BLaER1 (cell line): ENCODE measurements around the gene PLCL1.

Experiments
- H3K27ac ChIP-seq: shearing (Covaris generic); formaldehyde crosslinking; 2 replicates; pipeline ENCODE4 v1.8.1; 2022
- H3K27me3 ChIP-seq: shearing (Covaris generic); formaldehyde crosslinking; 2 replicates; pipeline ENCODE4 v1.8.1; 2022
- H3K36me3 ChIP-seq: shearing (Covaris generic); formaldehyde crosslinking; 2 replicates; pipeline ENCODE4 v1.8.1; 2022
- H3K4me1 ChIP-seq: shearing (Covaris generic); formaldehyde crosslinking; 2 replicates; pipeline ENCODE4 v1.8.1; 2022
- H3K4me2 ChIP-seq: shearing (Covaris generic); formaldehyde crosslinking; 2 replicates; pipeline ENCODE4 v1.8.1; 2022
- H3K4me3 ChIP-seq: shearing (Covaris generic); formaldehyde crosslinking; 2 replicates; pipeline ENCODE4 v1.8.1; 2022
- H3K9ac ChIP-seq: shearing (Covaris generic); formaldehyde crosslinking; 2 replicates; pipeline ENCODE4 v1.8.1; 2022
- H3K9me3 ChIP-seq: shearing (Covaris generic); formaldehyde crosslinking; 2 replicates; pipeline ENCODE4 v1.8.1; 2022
- H4K20me1 ChIP-seq: shearing (Covaris generic); formaldehyde crosslinking; 2 replicates; pipeline ENCODE4 v1.8.1; 2022
- Cebpa-rat ChIP-seq: shearing (Covaris generic); IDR thresholded peaks from 2 replicates; pipeline ENCODE4 v1.8.1; 2022

PLCL1 gene

DNA sequence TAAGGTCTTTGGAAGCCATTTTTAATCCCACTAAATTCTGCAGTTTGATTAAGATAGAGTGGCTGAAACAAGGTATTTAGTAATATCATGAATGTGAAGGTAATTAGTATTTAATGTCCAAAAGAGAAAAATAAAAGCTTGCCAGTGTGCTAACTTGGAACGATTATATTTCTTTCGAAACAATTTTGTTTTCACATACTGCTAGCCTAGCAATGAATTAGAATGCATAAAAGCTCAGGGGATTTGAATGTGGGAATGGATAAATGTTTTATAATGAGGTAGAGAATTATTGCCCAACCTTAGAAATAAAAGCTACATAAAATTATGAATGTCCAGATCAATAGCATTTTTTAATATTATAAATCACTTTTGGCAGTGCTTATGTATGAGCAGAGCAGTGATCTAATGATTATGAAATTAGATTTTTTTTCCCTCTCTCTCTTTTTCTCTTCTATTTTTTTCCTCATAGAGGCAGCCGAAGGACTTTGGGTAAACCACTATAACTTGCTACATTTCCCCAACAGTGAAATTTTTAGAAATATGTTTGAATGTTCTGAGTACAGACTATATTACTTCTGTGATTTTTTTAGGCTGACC is 75.5 kb downstream of the PLCL1 start:
- H3K27me3 ChIP-seq = no peaks in the 10 kb centered on the region
- H3K4me2 ChIP-seq = no peak overlapping the region
- H4K20me1 ChIP-seq = no peaks in the 10 kb centered on the region
- H3K36me3 ChIP-seq = no peaks in the 10 kb centered on the region
- H3K4me3 ChIP-seq = no peak overlapping the region
- H3K9me3 ChIP-seq = no peaks in the 10 kb centered on the region
- H3K4me1 ChIP-seq = no peaks in the 10 kb centered on the region
- no peak overlapping the region for H3K27ac ChIP-seq
- no peak overlapping the region for H3K9ac ChIP-seq
- TF ChIP-seq Cebpa-rat = no peak

DNA sequence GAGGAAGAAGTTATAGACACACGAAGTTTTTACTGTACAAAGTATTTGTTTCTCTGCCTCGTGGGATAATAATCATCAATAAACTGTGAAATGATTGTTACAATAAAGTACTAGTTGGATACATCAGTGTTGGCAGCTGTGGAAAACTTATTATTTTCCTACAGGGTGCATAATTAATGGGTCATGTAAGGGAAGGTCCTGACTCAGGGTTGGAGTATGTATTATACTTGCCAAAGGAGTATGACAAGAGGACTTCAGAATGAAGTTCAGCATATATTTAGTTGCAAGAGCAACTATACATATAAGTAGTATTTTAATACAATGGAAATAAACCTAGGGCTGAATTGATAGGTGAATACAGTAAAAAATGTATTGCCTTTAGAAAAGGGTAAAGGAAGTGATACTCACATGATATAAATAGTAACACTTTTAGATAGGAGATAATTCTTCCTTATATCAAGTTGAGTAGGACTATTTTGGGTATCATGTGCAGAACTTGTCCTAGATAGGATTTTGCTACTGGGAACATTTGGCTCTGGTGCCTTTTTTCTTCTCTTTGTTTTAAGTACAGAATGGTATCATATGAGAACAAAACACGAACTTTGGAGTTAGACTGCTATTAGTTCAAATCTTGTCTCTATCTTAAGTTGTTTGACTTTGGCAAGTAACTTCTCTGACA is 79.1 kb downstream of the PLCL1 start:
- no peak for TF ChIP-seq Cebpa-rat
- H3K4me1 ChIP-seq = no peaks in the 10 kb centered on the region
- no peak overlapping the region for H3K27ac ChIP-seq
- H3K27me3 ChIP-seq = no peaks in the 10 kb centered on the region
- H3K9me3 ChIP-seq = no peaks in the 10 kb centered on the region
- H3K9ac ChIP-seq = no peak overlapping the region
- no peak overlapping the region for H3K4me2 ChIP-seq
- H3K4me3 ChIP-seq = no peak overlapping the region
- H4K20me1 ChIP-seq = no peaks in the 10 kb centered on the region
- no peaks in the 10 kb centered on the region for H3K36me3 ChIP-seq

DNA sequence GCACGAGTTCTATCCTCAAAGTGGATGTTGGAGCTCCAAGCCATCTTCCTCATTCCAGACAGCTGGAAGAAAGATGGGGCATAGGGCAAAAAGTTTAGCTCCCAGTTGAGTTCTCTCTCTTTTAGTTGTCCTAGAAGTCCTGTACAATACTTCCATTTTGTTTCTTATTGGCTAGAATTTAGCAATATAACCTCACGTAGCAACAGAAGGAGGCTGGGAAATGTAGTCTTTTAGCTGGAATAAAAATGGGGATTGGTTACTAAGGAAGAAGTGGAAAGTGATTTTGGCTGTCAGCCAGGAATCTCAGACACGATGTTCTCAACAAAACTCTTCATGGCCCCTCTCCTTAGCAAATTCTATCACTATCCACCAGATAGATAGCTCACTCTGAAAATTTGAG is 79.9 kb downstream of the PLCL1 start:
- TF ChIP-seq Cebpa-rat = no peak
- H3K4me2 ChIP-seq = no peak overlapping the region
- H3K9ac ChIP-seq = no peak overlapping the region
- H3K4me3 ChIP-seq = no peak overlapping the region
- H3K27ac ChIP-seq = no peak overlapping the region
- no peaks in the 10 kb centered on the region for H3K9me3 ChIP-seq
- H3K27me3 ChIP-seq = no peaks in the 10 kb centered on the region
- H3K4me1 ChIP-seq = no peaks in the 10 kb centered on the region
- H3K36me3 ChIP-seq = no peaks in the 10 kb centered on the region
- H4K20me1 ChIP-seq = no peaks in the 10 kb centered on the region

DNA sequence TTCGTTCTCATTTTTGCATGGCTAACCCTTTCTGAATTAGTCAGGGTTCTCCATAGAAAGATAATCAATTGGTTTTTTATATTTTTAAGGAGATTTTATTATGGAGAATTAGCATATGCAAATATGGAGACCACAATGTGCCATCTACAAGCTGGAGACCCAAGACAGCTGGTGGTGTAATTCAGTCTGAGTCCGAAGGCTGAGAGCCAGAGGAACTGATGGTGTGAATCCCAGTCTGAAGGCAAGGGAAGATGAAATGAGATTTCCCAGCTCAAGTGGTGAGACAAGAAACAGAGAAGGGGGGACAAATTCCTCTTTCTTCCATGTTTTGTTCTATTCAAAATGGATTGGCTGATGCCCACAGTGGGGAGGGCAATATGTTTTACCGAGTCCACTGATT is 80.7 kb downstream of the PLCL1 start:
- Histone ChIP-seq H3K4me3 (no peak overlapping the region), H3K9ac (no peak overlapping the region), H3K36me3 (no peaks in the 10 kb centered on the region), H3K4me1 (no peaks in the 10 kb centered on the region), H3K9me3 (no peaks in the 10 kb centered on the region), H3K4me2 (no peak overlapping the region), H3K27ac (no peak overlapping the region), H3K27me3 (no peaks in the 10 kb centered on the region), H4K20me1 (no peaks in the 10 kb centered on the region)
- TF ChIP-seq Cebpa-rat = no peak

GRCh38 chr2:197885587-197885986 is 81.2 kb downstream of the PLCL1 start:
- Histone ChIP-seq H3K27ac (no peak overlapping the region), H3K9me3 (no peaks in the 10 kb centered on the region), H3K27me3 (no peaks in the 10 kb centered on the region), H3K4me2 (no peak overlapping the region), H3K36me3 (no peaks in the 10 kb centered on the region), H4K20me1 (no peaks in the 10 kb centered on the region), H3K4me1 (no peaks in the 10 kb centered on the region), H3K4me3 (no peak overlapping the region), H3K9ac (no peak overlapping the region)
- TF ChIP-seq Cebpa-rat = no peak

DNA sequence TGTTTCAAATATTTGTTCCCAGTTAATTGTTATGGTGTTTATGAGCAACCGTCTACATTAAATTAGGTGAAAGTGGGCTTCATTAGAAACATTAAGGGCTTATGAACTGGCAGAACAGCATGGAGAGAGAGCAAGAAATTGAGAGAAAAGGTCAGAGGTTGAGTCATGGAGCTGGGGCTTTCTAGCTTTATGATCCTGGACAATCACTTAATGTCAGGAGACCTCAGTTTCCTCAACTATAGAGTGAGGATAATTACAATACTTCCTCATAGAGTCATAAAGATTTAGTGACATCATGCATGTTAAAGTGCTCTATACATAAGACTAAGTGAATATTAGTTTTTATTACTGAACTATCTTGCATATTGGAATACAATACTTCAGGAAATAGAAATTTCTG is 83.9 kb downstream of the PLCL1 start:
- no peak overlapping the region for H3K4me3 ChIP-seq
- H3K4me2 ChIP-seq = no peak overlapping the region
- H4K20me1 ChIP-seq = no peaks in the 10 kb centered on the region
- no peak overlapping the region for H3K9ac ChIP-seq
- no peaks in the 10 kb centered on the region for H3K36me3 ChIP-seq
- no peak for TF ChIP-seq Cebpa-rat
- no peaks in the 10 kb centered on the region for H3K27me3 ChIP-seq
- no peak overlapping the region for H3K27ac ChIP-seq
- no peaks in the 10 kb centered on the region for H3K4me1 ChIP-seq
- no peaks in the 10 kb centered on the region for H3K9me3 ChIP-seq

- no peak for TF ChIP-seq Cebpa-rat
- no peaks in the 10 kb centered on the region for H3K36me3 ChIP-seq
- no peak overlapping the region for H3K4me3 ChIP-seq
- H3K4me1 ChIP-seq = no peaks in the 10 kb centered on the region
- H3K9me3 ChIP-seq = no peaks in the 10 kb centered on the region
- H3K27ac ChIP-seq = no peak overlapping the region
- H3K4me2 ChIP-seq = no peak overlapping the region
- no peaks in the 10 kb centered on the region for H4K20me1 ChIP-seq
- no peak overlapping the region for H3K9ac ChIP-seq
- H3K27me3 ChIP-seq = no peaks in the 10 kb centered on the region
These were observed 84.6 kb downstream of the PLCL1 start for GRCh38 chr2:197889041-197889440.

DNA sequence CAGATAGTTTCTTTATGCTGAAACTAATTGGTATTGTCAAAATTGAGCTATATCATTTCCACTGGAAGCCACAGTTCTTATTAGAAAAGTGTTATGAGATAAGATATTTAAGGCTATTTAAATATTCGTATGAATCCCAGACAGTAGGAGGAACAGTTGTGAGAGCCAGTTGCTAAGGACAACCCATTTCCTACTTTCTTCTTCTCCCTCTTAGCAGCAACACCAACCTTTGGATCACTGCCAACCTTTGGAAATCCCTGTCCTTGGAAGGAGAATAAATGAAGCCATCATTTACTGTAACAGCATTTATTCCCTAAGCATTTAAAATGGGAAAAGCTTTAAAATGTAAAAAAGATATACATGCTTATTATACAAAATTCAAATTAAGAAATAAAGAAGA is 85.8 kb downstream of the PLCL1 start:
- Histone ChIP-seq H3K4me3 (no peak overlapping the region), H3K9ac (no peak overlapping the region), H3K27me3 (no peaks in the 10 kb centered on the region), H3K27ac (no peak overlapping the region), H4K20me1 (no peaks in the 10 kb centered on the region), H3K4me1 (no peaks in the 10 kb centered on the region), H3K9me3 (no peaks in the 10 kb centered on the region), H3K4me2 (no peak overlapping the region), H3K36me3 (no peaks in the 10 kb centered on the region)
- TF ChIP-seq Cebpa-rat = no peak

DNA sequence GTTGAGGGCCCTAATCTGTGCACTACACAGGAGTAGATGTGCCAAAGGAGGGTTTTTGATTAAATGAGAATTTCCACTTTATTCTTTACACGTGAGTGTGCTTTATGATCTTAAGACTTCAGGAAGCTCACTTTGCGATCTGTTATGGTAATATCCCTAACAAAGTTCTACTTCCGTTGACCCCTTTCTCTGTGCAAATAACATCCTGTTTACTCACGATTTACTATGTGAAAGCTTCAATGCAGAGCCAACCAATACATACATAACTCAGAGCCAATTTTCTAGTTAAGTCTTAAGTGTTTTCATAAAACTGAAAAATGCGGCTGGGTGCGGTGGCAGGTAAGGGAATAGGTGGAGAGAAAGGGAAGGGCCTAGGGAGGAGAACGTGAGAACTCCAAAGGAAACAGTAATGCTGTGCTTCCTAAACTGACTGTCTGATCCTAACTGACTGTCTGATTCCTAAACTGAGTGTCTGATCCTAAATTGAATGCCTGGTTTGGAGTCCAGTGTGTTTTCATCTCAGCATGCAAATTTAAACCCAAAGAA is 87.6 kb downstream of the PLCL1 start:
- Histone ChIP-seq H3K4me2 (no peak overlapping the region), H3K27ac (no peak overlapping the region), H3K27me3 (no peaks in the 10 kb centered on the region), H3K9ac (no peak overlapping the region), H3K4me3 (no peak overlapping the region), H3K9me3 (no peaks in the 10 kb centered on the region), H3K36me3 (no peaks in the 10 kb centered on the region), H4K20me1 (no peaks in the 10 kb centered on the region), H3K4me1 (no peaks in the 10 kb centered on the region)
- no peak for TF ChIP-seq Cebpa-rat

DNA sequence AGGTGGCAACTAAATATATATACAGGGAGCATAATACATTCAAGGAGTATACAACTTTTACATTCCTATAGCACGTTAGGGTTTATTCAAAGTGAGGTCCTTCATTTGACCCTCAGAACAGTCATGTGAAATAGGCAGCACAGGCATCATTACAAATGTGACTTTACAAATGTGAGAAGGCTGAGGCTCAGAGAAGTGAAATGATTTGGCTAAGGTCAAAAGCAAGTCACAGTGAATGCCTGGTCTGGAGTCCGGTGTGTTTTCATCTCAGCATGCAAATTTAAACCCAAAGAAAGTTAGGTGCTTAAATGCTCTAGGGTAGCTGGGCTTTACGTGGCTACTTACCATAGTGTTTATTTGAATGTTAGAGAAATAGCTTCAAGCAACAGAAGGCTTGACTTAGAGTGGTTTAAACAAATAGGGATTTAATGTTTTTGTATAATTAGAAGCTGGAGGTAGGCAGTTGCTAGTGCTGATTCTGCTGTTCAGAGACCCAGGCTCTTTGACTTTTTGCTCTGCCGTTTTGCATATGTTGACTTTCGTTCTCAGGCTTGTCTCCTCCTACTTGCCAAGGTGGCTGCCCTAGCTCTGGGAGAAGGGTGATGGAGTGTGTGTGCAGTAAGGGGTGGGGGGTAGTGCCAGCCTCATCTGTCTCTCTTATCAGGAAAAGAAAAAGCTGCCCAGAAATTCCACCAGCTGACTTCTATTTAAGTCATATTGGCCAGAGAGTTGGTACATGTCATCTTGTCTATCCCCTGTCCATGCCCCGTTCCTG is 89.2 kb downstream of the PLCL1 start:
- no peak for TF ChIP-seq Cebpa-rat

More for the DNA sequence above, 89.2 kb downstream of the PLCL1 start:
- no peak overlapping the region for H3K4me2 ChIP-seq
- no peaks in the 10 kb centered on the region for H3K27me3 ChIP-seq
- no peaks in the 10 kb centered on the region for H3K4me1 ChIP-seq
- no peak overlapping the region for H3K27ac ChIP-seq
- H4K20me1 ChIP-seq = no peaks in the 10 kb centered on the region
- no peaks in the 10 kb centered on the region for H3K36me3 ChIP-seq
- H3K9ac ChIP-seq = no peak overlapping the region
- H3K4me3 ChIP-seq = no peak overlapping the region
- no peaks in the 10 kb centered on the region for H3K9me3 ChIP-seq
